T1000 (cell line): ENCODE data around the gene BDH2.

Experiments
- DNase-seq: peaks from one replicate; lab custom pipeline; 2025; ENCODE audit warnings: mixed read lengths; lab: John Stamatoyannopoulos, UW

The BDH2 gene

GRCh38 chr4:103099691-103100392 is at the start of gene BDH2:
TSS of gene BDH2 (minus strand) at chr4:103099834. CDS start at chr4:103096254, 3,580 bp downstream.
- DNase-seq: peak; percentile 32

GRCh38 chr4:103144926-103145325 is 45.3 kb upstream of the BDH2 start:
- DNase-seq: no peak

- no peak for DNase-seq
These were observed 37.8 kb upstream of the BDH2 start for GRCh38 chr4:103137446-103137827.

GRCh38 chr4:103136671-103137445 is 37.2 kb upstream of the BDH2 start:
- DNase-seq: no peak

- no peak for DNase-seq
These were observed 29.5 kb upstream of the BDH2 start for GRCh38 chr4:103129174-103129573.

GRCh38 chr4:103126126-103126525 is 26.5 kb upstream of the BDH2 start:
- no peak for DNase-seq

GRCh38 chr4:103123114-103123513 is 23.5 kb upstream of the BDH2 start:
- no peak for DNase-seq

GRCh38 chr4:103118166-103118565 is 18.5 kb upstream of the BDH2 start:
- no peak for DNase-seq

GRCh38 chr4:103111598-103111997 is 12.0 kb upstream of the BDH2 start:
- no peak for DNase-seq

- no peak for DNase-seq
These were observed 8.9 kb upstream of the BDH2 start for GRCh38 chr4:103108542-103108941.

GRCh38 chr4:103105558-103106356 is 6.1 kb upstream of the BDH2 start:
- no peak for DNase-seq

- DNase-seq: no peak
These were observed 5.3 kb upstream of the BDH2 start for GRCh38 chr4:103104886-103105285.

- DNase-seq: no peak
These were observed 1.1 kb upstream of the BDH2 start for GRCh38 chr4:103100691-103101090.

- DNase-seq: no peak
These were observed 736 bp downstream of the BDH2 start for GRCh38 chr4:103098756-103099440.

- no peak for DNase-seq
These were observed 1.3 kb downstream of the BDH2 start for GRCh38 chr4:103098341-103098740.

GRCh38 chr4:103097112-103097511 is 2.5 kb downstream of the BDH2 start:
- no peak for DNase-seq

- DNase-seq: no peak
These were observed 4.6 kb downstream of the BDH2 start for GRCh38 chr4:103095080-103095479.

GRCh38 chr4:103092245-103092644 is 7.4 kb downstream of the BDH2 start:
- no peak for DNase-seq

GRCh38 chr4:103091601-103092223 is 7.9 kb downstream of the BDH2 start:
- DNase-seq: peak; percentile 12

- DNase-seq: no peak
These were observed 10.2 kb downstream of the BDH2 start for GRCh38 chr4:103089481-103089880.

- no peak for DNase-seq
These were observed 13.1 kb downstream of the BDH2 start for GRCh38 chr4:103086551-103086950.
